Left ventricle myocardium superior (tissue), 1 donor: Measurements from ENCODE around the gene PCDHGC5. TPM values are rescaled to one million over a fixed set of nuclear protein-coding genes. Genes with fewer than 3 reads are reported as not detected.

Experiments used
- ATAC-seq: fragments of 200-7000 bp; cut with Tn5 transposase; one replicate; pipeline ENCODE4 v1.9.1; 2020; ENCODE audit warnings: mild to moderate bottlenecking, moderate library complexity
- DNase-seq: peaks from one replicate; pipeline ENCODE4 v3.0.0-alpha.2; 2020
- intact Hi-C: fragments of 100-400 bp; cut with micrococcal nuclease; formaldehyde crosslinking; loops from one replicate; pipeline ENCODE4 v1.11.0; 2022
- long read RNA-seq: library from polyadenylated mRNA; unstranded; transcript quantifications from one replicate; pipeline ENCODE4 v2.0.0, GENCODE V29; 2021
- total RNA-seq: library from RNA; stranded (reverse); fragmentation: NEBNext Ultra II Directional; extraction: Animal tissue kit (Norgen Biotek cat#: 25700); gene quantifications from one replicate; pipeline ENCODE4 v1.2.1, GENCODE V29; 2021
- donor health status: DM: no; HTN: yes; CAD: no; lungs with severe emphysema.

PCDHGC5 gene
- total RNA-seq, result 3.2 TPM
- long read RNA-seq, full-length matches to known transcripts, result 1 of 3 reads
- long read RNA-seq, partial matches to known transcripts, result 2 of 3 reads
- long read RNA-seq, other reads (novel, unspliced or antisense), result 0 of 3 reads

GRCh38 chr5:141488591-141489561 is at the start of gene PCDHGC5:
PCDHGC5 (plus strand) TSS chr5:141489081; CDS start chr5:141489241, 160 bp downstream.
- ATAC-seq, result no peak
- intact Hi-C loops, result no loop called here
- DNase-seq, result no peak

DNA sequence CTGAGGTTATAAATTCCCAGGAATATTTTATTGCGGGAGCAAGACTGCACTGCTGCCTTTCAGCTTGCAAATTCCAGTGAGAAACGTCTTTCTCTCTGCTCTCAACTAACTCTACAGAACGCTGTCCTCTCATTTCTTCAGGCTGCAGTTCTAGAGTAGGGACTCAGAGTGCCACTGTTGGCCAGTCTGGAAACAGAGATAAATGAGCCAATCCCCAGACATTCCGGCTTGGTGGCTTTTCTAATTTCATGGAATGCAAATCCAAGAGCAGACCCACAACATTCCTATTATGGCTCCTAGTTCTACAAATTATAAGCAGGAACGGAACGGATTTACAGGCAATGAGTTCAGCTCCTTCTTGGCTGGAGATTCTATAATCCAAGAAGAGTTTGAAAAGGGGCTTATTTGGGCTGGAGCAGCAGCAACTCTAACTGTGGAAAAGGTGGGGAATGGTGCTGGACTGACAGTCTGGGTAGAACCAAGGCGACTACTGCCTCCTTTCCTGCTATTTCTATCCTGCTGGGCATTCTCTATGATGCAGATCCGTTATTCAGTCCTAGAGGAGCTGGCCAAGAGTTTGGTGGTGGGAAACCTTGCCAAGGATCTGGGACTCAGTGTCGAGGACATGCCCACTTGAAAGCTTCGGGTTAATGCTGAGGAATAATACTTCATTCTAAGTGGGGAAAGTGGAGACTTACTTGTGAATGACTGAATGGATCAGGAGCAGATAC is 49.3 kb upstream of the PCDHGC5 start:
- DNase-seq (no peak), ATAC-seq (peak; percentile 63)
- intact Hi-C loops, result no loop called here

DNA sequence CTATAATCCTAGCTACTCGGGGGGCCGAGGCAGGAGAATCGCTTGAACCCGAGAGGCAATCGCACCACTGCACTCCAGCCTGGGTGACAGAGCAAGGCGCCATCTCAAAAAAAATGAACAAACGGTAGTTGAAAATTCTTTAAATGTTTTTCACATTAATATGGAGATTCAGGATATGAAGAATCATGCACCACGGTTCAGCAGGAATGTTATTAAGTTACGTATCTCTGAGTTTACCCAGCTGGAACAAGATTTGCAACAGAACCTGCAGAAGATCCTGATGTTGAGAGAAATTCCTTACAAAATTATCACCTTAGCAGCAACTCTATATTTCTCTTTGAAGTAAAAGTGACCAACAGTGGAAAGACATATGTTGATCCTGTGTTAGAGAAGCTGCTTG is 48.5 kb upstream of the PCDHGC5 start:
- intact Hi-C loops, result no loop called here
- ATAC-seq (no peak), DNase-seq (no peak)

GRCh38 chr5:141441571-141442170 is 47.2 kb upstream of the PCDHGC5 start:
- DNase-seq (peak; percentile 80), ATAC-seq (peak; percentile 92)
- intact Hi-C loops, result no loop called here

- intact Hi-C loops, result no loop called here
- ATAC-seq, result no peak
- no peak for DNase-seq
Observed at GRCh38 chr5:141465351-141465750, 23.5 kb upstream of the PCDHGC5 start.

DNA sequence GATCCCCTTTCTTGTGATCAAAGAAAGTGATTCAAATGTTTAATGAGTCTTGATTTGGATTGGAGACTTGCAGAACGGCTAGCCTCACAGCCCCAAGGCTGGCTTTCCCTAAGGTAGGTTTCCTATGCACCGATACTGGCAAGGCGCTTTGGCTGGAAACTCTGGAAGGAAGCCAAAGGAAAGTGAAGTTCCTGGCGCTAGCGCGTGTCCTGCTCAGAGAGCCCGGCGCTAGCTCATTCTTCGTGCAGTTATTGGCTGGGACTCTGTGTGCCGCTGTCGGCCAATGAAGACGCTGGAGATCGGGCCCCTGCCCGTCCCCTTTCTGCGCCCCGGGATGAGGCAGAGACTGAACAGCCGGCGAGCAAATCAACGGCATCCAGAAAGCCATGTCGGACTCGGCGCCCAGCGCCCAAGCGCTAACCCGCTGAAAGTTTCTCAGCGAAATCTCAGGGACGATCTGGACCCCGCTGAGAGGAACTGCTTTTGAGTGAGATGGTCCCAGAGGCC is 13.2 kb upstream of the PCDHGC5 start, which contains the start of gene PCDHGC3:
Gene PCDHGC3 (plus strand): TSS at position 342 of the 507 bp plus-strand sequence. CDS start 151 bp downstream, at position 493.
- intact Hi-C loops, result loop anchor here (5.0 to 10.0 kb wide), 2 partner anchors 52 to 61 kb away; partner anchors contain the start of genes PCDHGA10 and PCDHGB7
- DNase-seq (peak; percentile 94), ATAC-seq (peak; percentile 98)

GRCh38 chr5:141476132-141476911 is 12.6 kb upstream of the PCDHGC5 start:
- ATAC-seq (peak; percentile 66), DNase-seq (peak; percentile 78)
- intact Hi-C loops, result loop anchor here (5.0 to 10.0 kb wide), 2 partner anchors 51 to 62 kb away; partner anchors contain the start of genes PCDHGA10 and PCDHGB7

- intact Hi-C loops, result loop anchor here (5.0 to 10.0 kb wide), 2 partner anchors 50 to 62 kb away; partner anchors contain the start of genes PCDHGA10 and PCDHGB7
- no peak for DNase-seq
- no peak for ATAC-seq
Observed at GRCh38 chr5:141477044-141477575, 11.8 kb upstream of the PCDHGC5 start.

GRCh38 chr5:141477815-141478214 is 11.1 kb upstream of the PCDHGC5 start:
- no peak for DNase-seq
- ATAC-seq, result no peak
- intact Hi-C loops, result loop anchor here (5.0 to 10.0 kb wide), 2 partner anchors 49 to 63 kb away; partner anchors contain the start of genes PCDHGA10 and PCDHGB7

- no peak for ATAC-seq
- intact Hi-C loops, result loop anchor here (5.0 to 10.0 kb wide), 2 partner anchors 49 to 64 kb away; partner anchors contain the start of genes PCDHGA10 and PCDHGB7
- peak; percentile 53 for DNase-seq
Observed at GRCh38 chr5:141478321-141478945, 10.4 kb upstream of the PCDHGC5 start.

DNA sequence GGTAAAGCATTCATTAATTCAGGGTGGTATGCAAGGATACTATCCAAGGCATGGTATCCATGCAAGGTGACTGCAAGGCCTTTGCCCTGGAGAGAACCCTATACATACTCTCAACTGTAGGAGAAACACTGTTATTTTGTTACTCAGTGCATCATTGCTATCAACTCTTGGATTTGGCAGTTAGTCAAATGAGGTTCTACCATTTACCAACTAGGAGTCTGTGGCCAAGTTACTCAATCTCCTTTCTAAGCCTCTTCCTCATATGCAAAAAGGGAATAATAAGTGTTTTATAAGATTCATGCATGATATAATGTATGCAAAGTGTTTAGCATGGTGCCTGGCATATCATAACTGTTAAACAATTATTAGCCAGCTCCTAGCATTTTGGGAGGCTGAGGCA is 9.1 kb upstream of the PCDHGC5 start:
- ATAC-seq, result no peak
- intact Hi-C loops, result loop anchor here (5.0 to 10.0 kb wide), 2 partner anchors 48 to 65 kb away; partner anchors contain the start of genes PCDHGA10 and PCDHGB7
- DNase-seq, result no peak

DNA sequence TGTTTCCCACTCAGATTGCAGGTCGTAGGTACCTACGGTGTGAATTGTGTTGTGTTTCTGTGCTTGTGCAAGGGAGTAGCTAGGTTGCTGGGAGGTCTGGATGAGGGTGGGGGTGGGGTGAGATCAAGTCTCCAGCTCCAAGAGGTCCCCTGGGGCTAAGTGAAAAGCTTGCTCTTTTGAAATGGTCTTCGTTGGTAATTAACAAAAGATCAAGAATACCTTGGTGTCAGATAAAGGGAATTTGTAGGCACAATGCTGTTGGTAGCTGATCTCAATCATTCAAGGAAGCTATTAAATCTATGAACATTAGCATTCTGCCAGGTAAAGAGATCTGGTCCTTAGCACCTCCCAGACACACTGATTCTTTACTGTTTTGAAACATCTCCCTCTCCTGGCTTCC is 5.0 kb upstream of the PCDHGC5 start:
- ATAC-seq (no peak), DNase-seq (no peak)
- intact Hi-C loops, result no loop called here

- no peak for ATAC-seq
- intact Hi-C loops, result no loop called here
- DNase-seq, result no peak
Observed at GRCh38 chr5:141484310-141484640, 4.6 kb upstream of the PCDHGC5 start.

DNA sequence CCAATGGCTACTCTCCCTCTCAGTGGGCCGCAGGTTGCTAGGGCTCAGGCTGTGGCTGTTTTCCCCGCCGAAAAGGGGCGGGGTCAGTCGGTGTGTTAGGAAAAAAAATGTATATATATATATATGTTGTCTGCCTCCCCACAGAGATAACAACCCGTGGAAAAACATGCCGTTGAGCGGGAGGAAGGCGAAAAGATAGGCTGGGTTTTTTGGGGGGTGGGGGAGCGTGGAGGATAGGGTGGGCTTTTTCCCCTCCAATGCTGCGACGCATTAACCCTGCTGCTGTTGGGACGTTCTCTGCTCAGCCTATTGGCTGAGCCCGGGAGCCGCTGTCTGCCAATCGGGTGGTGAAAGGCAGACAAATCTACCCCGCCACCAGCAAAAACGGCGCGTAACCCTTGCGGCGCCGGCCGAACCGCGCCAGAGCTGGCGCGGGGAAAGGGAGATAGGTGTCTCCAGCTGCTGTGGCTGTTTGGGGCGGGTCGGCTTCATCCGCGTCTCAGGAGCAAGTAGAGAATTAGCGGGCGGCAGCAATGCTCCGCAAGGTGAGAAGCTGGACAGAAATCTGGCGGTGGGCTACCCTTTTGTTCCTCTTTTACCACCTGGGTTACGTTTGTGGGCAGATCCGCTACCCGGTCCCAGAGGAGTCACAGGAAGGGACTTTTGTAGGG is 4.1 kb upstream of the PCDHGC5 start, which contains the start of gene PCDHGC4:
Gene PCDHGC4 (plus strand): TSS at position 390 of the 671 bp plus-strand sequence. CDS start 144 bp downstream, at position 534.
- ATAC-seq (peak; percentile 39), DNase-seq (no peak)
- intact Hi-C loops, result no loop called here

- ATAC-seq, result peak; percentile 20
- intact Hi-C loops, result no loop called here
- no peak for DNase-seq
Observed at GRCh38 chr5:141485321-141486055, 3.4 kb upstream of the PCDHGC5 start.

GRCh38 chr5:141486091-141486490 is 2.8 kb upstream of the PCDHGC5 start:
- no peak for ATAC-seq

More at GRCh38 chr5:141486091-141486490, 2.8 kb upstream of the PCDHGC5 start:
- intact Hi-C loops, result no loop called here
- DNase-seq, result no peak
